ENCODE measurements around the gene HSP90AB1.

HSP90AB1 gene

GRCh38 chr6:44269921-44270525, 23.1 kb downstream of the HSP90AB1 start, which contains the start of gene TMEM151B:
TSS of gene TMEM151B (plus strand) at chr6:44270450. CDS start at chr6:44270743, 293 bp downstream.
- no peak for DNase-seq

- DNase-seq: no peak
Observed at GRCh38 chr6:44270526-44271405, 23.9 kb downstream of the HSP90AB1 start.

- DNase-seq: no peak
Observed at GRCh38 chr6:44271406-44271723, 24.5 kb downstream of the HSP90AB1 start.

GRCh38 chr6:44271914-44272313, 25.0 kb downstream of the HSP90AB1 start:
- DNase-seq: no peak

GRCh38 chr6:44272529-44272928, 25.6 kb downstream of the HSP90AB1 start:
- no peak for DNase-seq

GRCh38 chr6:44272999-44273566, 26.2 kb downstream of the HSP90AB1 start:
- no peak for DNase-seq

- no peak for DNase-seq
Observed at GRCh38 chr6:44273617-44274016, 26.7 kb downstream of the HSP90AB1 start.

- DNase-seq: no peak
Observed at GRCh38 chr6:44275271-44275748, 28.4 kb downstream of the HSP90AB1 start.

GRCh38 chr6:44275749-44276648, 29.1 kb downstream of the HSP90AB1 start:
- no peak for DNase-seq

GRCh38 chr6:44276667-44277640, 30.1 kb downstream of the HSP90AB1 start:
- DNase-seq: no peak

- DNase-seq: no peak
Observed at GRCh38 chr6:44277763-44278162, 30.9 kb downstream of the HSP90AB1 start.

GRCh38 chr6:44278315-44278714, 31.4 kb downstream of the HSP90AB1 start:
- DNase-seq: no peak

- no peak for DNase-seq
Observed at GRCh38 chr6:44278774-44279697, 32.1 kb downstream of the HSP90AB1 start.

GRCh38 chr6:44284121-44284520, 37.2 kb downstream of the HSP90AB1 start:
- no peak for DNase-seq

- no peak for DNase-seq
Observed at GRCh38 chr6:44284867-44285266, 38.0 kb downstream of the HSP90AB1 start.

GRCh38 chr6:44285552-44286284, 38.8 kb downstream of the HSP90AB1 start:
- DNase-seq: no peak

GRCh38 chr6:44286285-44286565, 39.3 kb downstream of the HSP90AB1 start:
- no peak for DNase-seq

GRCh38 chr6:44286747-44287146, 39.8 kb downstream of the HSP90AB1 start:
- DNase-seq: no peak

GRCh38 chr6:44289726-44290260, 42.9 kb downstream of the HSP90AB1 start:
- no peak for DNase-seq

- no peak for DNase-seq
Observed at GRCh38 chr6:44291841-44292240, 44.9 kb downstream of the HSP90AB1 start.
